HEK293 (cell line): Measurements from ENCODE around the gene APRT.
"Not testable (repeated sequence)": the region's sequence is repeated elsewhere in the genome, so short reads cannot be mapped to it uniquely, and the experiment has no call there.

Experiments used
- CTCF ChIA-PET: fragments of 350-600 bp; formaldehyde crosslinking; extraction: SDS; loops from one replicate; lab custom pipeline; 2021; ENCODE audit warnings: antibody characterized with exemption; lab: Yijun Ruan, JAX
- POLR2A ChIA-PET: fragments of 300-600 bp; formaldehyde crosslinking; extraction: SDS; loops from one replicate; lab custom pipeline; 2020; ENCODE audit warnings: antibody characterized with exemption, inconsistent platforms; lab: Yijun Ruan, JAX
- H3K27ac ChIP-seq: fragments of 200-500 bp; sonication (Bioruptor generic); 2 replicates; pipeline ENCODE4 v1.5.1; 2014; ENCODE audit warnings: low read depth, low read length, control low read depth, inconsistent platforms; ENCODE audit errors: extremely low read depth
- H3K36me3 ChIP-seq, 2 experiments: fragments of 200-500 bp in 1 of 2; sonication (Bioruptor generic) in 1 of 2; 1 replicate in 1 of 2; 2 replicates in 1 of 2; pipeline ENCODE4 v1.5.1; 2014 to 2017; ENCODE audit warnings: inconsistent platforms in 2 of 2, low read length in 2 of 2; ENCODE audit not compliant: control insufficient read depth in 2 of 2, insufficient read depth in 1 of 2
- H3K4me1 ChIP-seq: fragments of 200-500 bp; sonication (Bioruptor generic); 2 replicates; pipeline ENCODE4 v1.5.1; 2014; ENCODE audit warnings: mild to moderate bottlenecking, low read length, inconsistent platforms; ENCODE audit not compliant: control insufficient read depth, insufficient read depth
- H3K4me3 ChIP-seq: 2 replicates; pipeline ENCODE4 v1.5.1; 2011; ENCODE audit warnings: low read depth, mild to moderate bottlenecking, control low read depth, low read length, moderate library complexity
- H3K9me3 ChIP-seq: fragments of 200-500 bp; sonication (Bioruptor generic); 2 replicates; pipeline ENCODE4 v1.5.1; 2014; ENCODE audit warnings: low read depth, low read length, inconsistent platforms; ENCODE audit not compliant: control insufficient read depth, insufficient read depth
- BCL11A ChIP-seq: fragments of 450-650 bp; formaldehyde crosslinking; IDR thresholded peaks from 2 replicates; pipeline ENCODE4 v1.5.1; 2016; ENCODE audit warnings: low read depth, missing biosample characterization, missing genetic modification characterization
- INSM2 ChIP-seq: fragments of 450-650 bp; formaldehyde crosslinking; IDR thresholded peaks from 2 replicates; pipeline ENCODE4 v1.5.1; 2016; ENCODE audit warnings: missing biosample characterization, missing genetic modification characterization
- KLF10 ChIP-seq: fragments of 450-650 bp; IDR thresholded peaks from 2 replicates; pipeline ENCODE4 v1.5.1; 2018; ENCODE audit warnings: missing biosample characterization, mild to moderate bottlenecking, missing genetic modification characterization
- KLF17 ChIP-seq: fragments of 450-650 bp; formaldehyde crosslinking; IDR thresholded peaks from 2 replicates; pipeline ENCODE4 v1.5.1; 2016; ENCODE audit warnings: missing biosample characterization, missing genetic modification characterization
- KLF7 ChIP-seq: fragments of 450-650 bp; formaldehyde crosslinking; IDR thresholded peaks from 2 replicates; pipeline ENCODE4 v1.5.1; 2016; ENCODE audit warnings: missing biosample characterization, missing genetic modification characterization, borderline replicate concordance
- RBAK ChIP-seq: fragments of 450-650 bp; formaldehyde crosslinking; IDR thresholded peaks from 2 replicates; pipeline ENCODE4 v1.5.1; 2016; ENCODE audit warnings: missing biosample characterization, missing genetic modification characterization
- SCRT2 ChIP-seq: fragments of 450-650 bp; formaldehyde crosslinking; IDR thresholded peaks from 2 replicates; pipeline ENCODE4 v1.5.1; 2016; ENCODE audit warnings: missing biosample characterization, missing genetic modification characterization
- TCF7L2 ChIP-seq: IDR thresholded peaks from 2 replicates; pipeline ENCODE4 v1.6.1; 2011; ENCODE audit warnings: low read depth, mild to moderate bottlenecking, inconsistent platforms, low read length, moderate library complexity, borderline replicate concordance
- ZBTB21 ChIP-seq: fragments of 450-650 bp; formaldehyde crosslinking; IDR thresholded peaks from 2 replicates; pipeline ENCODE4 v1.5.1; 2017; ENCODE audit warnings: missing biosample characterization, missing genetic modification characterization
- ZBTB26 ChIP-seq: fragments of 450-650 bp; formaldehyde crosslinking; optimal IDR thresholded peaks from 2 replicates; pipeline ENCODE3; 2016; ENCODE audit warnings: missing biosample characterization, mild to moderate bottlenecking, missing genetic modification characterization
- ZEB2 ChIP-seq: fragments of 450-650 bp; formaldehyde crosslinking; IDR thresholded peaks from 2 replicates; pipeline ENCODE4 v1.5.1; 2016; ENCODE audit warnings: missing biosample characterization, missing genetic modification characterization
- ZNF16 ChIP-seq: fragments of 450-650 bp; formaldehyde crosslinking; IDR thresholded peaks from 2 replicates; pipeline ENCODE4 v1.5.1; 2016; ENCODE audit warnings: low read depth, missing biosample characterization, missing genetic modification characterization
- ZNF184 ChIP-seq: fragments of 450-650 bp; IDR thresholded peaks from 2 replicates; pipeline ENCODE4 v1.5.1; 2018; ENCODE audit warnings: missing biosample characterization, mild to moderate bottlenecking, missing genetic modification characterization
- ZNF248 ChIP-seq: fragments of 450-650 bp; formaldehyde crosslinking; IDR thresholded peaks from 2 replicates; pipeline ENCODE4 v1.5.1; 2017; ENCODE audit warnings: missing biosample characterization, missing genetic modification characterization
- ZNF302 ChIP-seq: fragments of 450-650 bp; formaldehyde crosslinking; IDR thresholded peaks from 2 replicates; pipeline ENCODE4 v1.5.1; 2016; ENCODE audit warnings: missing biosample characterization, missing genetic modification characterization, low read depth
- ZNF324 ChIP-seq: fragments of 450-650 bp; formaldehyde crosslinking; IDR thresholded peaks from 2 replicates; pipeline ENCODE4 v1.5.1; 2016; ENCODE audit warnings: missing biosample characterization, missing genetic modification characterization
- ZNF394 ChIP-seq: fragments of 450-650 bp; formaldehyde crosslinking; IDR thresholded peaks from 2 replicates; pipeline ENCODE4 v1.5.1; 2016; ENCODE audit warnings: missing biosample characterization, missing genetic modification characterization, mild to moderate bottlenecking, moderate library complexity, borderline replicate concordance
- ZNF776 ChIP-seq: fragments of 450-650 bp; formaldehyde crosslinking; IDR thresholded peaks from 2 replicates; pipeline ENCODE4 v1.5.0; 2017; ENCODE audit warnings: missing biosample characterization, missing genetic modification characterization, borderline replicate concordance
- ZNF837 ChIP-seq: fragments of 450-650 bp; formaldehyde crosslinking; IDR thresholded peaks from 2 replicates; pipeline ENCODE4 v1.5.1; 2016; ENCODE audit warnings: missing biosample characterization, missing genetic modification characterization
- ZNF843 ChIP-seq: fragments of 450-650 bp; formaldehyde crosslinking; IDR thresholded peaks from 2 replicates; pipeline ENCODE4 v1.5.1; 2016; ENCODE audit warnings: missing biosample characterization, missing genetic modification characterization
- TF ChIP-seq, protein P1 (sequence below): fragments of 450-650 bp; formaldehyde crosslinking; IDR thresholded peaks from 2 replicates; pipeline ENCODE4 v1.5.1; 2016; ENCODE audit warnings: missing biosample characterization, missing genetic modification characterization

Gene APRT

DNA sequence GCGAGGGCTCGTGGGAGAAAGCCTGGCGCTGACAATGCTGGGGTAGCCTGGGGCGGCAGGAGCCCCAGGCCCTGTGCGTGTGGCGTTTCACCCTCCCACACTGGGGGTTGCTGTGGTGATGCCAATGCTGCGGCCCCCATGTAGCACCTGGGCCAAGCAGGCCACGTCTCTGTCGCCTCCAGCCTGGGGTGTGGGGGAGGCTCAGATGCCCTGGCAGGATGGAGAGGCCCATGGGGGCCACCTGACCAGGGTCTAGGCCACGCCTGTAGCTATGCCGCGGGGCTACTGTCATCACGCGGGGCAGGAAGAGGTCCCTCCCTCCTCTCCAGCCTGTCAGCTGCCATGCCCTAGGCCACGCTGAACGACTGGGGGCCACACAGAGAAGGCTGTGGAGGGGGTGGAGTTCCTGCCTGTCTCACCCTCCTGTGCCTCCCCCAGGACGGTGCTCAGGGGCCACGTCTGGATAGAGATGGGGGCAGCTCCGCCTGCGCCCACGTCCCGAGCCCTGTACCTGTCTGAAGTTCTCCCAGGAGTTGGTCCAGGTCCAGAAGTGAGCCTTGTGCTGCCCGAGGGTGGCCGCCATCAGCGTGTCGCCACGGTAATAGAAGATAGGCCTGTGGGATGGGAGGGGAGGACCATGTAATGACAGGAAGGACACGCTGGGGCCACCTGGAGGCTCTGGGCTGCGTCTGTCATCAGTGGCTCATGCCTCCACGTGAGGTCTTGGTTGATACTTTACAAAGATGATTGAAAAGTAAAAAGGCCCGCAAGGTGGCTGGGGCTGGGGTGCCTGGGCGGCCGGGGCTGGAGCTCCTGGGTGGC is 12.7 kb upstream of the APRT start:
- Histone ChIP-seq H3K4me1 (no peaks in the 10 kb centered on the region), H3K36me3 (peaks cover 0 to 8% of the 10 kb centered on the region in 2 experiments; a peak in 1 of 3 replicates), H3K9me3 (no peaks in the 10 kb centered on the region), H3K4me3 (no peak overlapping the region), H3K27ac (no peak overlapping the region)
- ChIA-PET CTCF (interaction anchor here (0.6 kb wide), 1 partner anchor 343 kb away, joined by 3 read pairs; no protein-coding TSS in a partner anchor), POLR2A (no interaction called here)
- TF ChIP-seq BCL11A (tag by site-specific recombination) = no peak
- TF ChIP-seq ZNF248 (tag by site-specific recombination) = no peak
- no peak for TF ChIP-seq KLF10 (tag by site-specific recombination)
- TF ChIP-seq KLF7 (tag by site-specific recombination) = no peak
- TF ChIP-seq INSM2 (tag by site-specific recombination) = no peak
- TF ChIP-seq ZNF324 (tag by site-specific recombination) = no peak
- TF ChIP-seq, all 188 proteins: peak for 0

DNA sequence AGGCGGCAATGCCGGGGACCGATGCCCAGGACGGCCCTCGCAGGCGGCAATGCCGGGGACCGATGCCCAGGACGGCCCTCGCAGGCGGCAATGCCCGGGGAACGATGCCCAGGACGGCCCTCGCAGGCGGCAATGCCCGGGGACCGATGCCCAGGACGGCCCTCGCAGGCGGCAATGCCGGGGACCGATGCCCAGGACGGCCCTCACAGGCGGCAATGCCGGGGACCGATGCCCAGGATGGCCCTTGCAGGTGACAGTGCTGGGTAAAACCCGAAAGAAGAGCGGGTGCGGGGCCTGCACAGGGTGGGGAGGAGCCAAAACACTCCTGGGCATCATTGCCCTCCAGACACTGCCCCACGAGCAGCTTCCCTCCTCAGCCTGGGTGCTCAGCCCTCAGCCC is 11.9 kb upstream of the APRT start:
- H3K27ac ChIP-seq, POLR2A ChIA-PET, H3K9me3 ChIP-seq, H3K36me3 ChIP-seq, CTCF ChIA-PET, H3K4me1 ChIP-seq, H3K4me3 ChIP-seq: not testable (repeated sequence)

- H3K4me3 ChIP-seq = no peak overlapping the region
- no peak for TF ChIP-seq ZEB2
- no peak for TF ChIP-seq KLF17 (tag by site-specific recombination)
- no peak for TF ChIP-seq SCRT2 (tag by site-specific recombination)
- TF ChIP-seq KLF10 (tag by site-specific recombination) = no peak
- no peak for TF ChIP-seq ZNF302
- TF ChIP-seq ZNF16 = no peak
- no peak for TF ChIP-seq ZNF837 (tag by site-specific recombination)
- TF ChIP-seq TCF7L2 = no peak
- TF ChIP-seq ZNF776 (tag by site-specific recombination) = no peak
- no peak for TF ChIP-seq ZNF184 (tag by site-specific recombination)
- TF ChIP-seq RBAK (tag by site-specific recombination) = no peak
- no peak for TF ChIP-seq KLF7 (tag by site-specific recombination)
- no peak for TF ChIP-seq ZBTB21 (tag by site-specific recombination)
- TF ChIP-seq ZBTB26 (tag by site-specific recombination) = no peak
- no peak for TF ChIP-seq ZNF843 (tag by site-specific recombination)
- TF ChIP-seq ZNF394 (tag by site-specific recombination) = no peak
- TF ChIP-seq, protein P1, sequence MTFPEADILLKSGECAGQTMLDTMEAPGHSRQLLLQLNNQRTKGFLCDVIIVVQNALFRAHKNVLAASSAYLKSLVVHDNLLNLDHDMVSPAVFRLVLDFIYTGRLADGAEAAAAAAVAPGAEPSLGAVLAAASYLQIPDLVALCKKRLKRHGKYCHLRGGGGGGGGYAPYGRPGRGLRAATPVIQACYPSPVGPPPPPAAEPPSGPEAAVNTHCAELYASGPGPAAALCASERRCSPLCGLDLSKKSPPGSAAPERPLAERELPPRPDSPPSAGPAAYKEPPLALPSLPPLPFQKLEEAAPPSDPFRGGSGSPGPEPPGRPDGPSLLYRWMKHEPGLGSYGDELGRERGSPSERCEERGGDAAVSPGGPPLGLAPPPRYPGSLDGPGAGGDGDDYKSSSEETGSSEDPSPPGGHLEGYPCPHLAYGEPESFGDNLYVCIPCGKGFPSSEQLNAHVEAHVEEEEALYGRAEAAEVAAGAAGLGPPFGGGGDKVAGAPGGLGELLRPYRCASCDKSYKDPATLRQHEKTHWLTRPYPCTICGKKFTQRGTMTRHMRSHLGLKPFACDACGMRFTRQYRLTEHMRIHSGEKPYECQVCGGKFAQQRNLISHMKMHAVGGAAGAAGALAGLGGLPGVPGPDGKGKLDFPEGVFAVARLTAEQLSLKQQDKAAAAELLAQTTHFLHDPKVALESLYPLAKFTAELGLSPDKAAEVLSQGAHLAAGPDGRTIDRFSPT (tag by site-specific recombination) = no peak
- no peaks in the 10 kb centered on the region for H3K4me1 ChIP-seq
- H3K9me3 ChIP-seq = no peaks in the 10 kb centered on the region
- H3K36me3 ChIP-seq = peaks cover 0 to 8% of the 10 kb centered on the region in 2 experiments; a peak in 1 of 3 replicates
- ChIA-PET POLR2A (no interaction called here), CTCF (interaction anchor here (0.7 kb wide), 1 partner anchor 458 kb away, joined by 5 read pairs; no protein-coding TSS in a partner anchor)
- no peak overlapping the region for H3K27ac ChIP-seq
Measured at GRCh38 chr16:88822281-88823040, 10.7 kb upstream of the APRT start.
